HG03439 (cell line): Measurements from ENCODE around the gene KIAA1958.

Source experiments
- ATAC-seq: cut with Tn5 transposase; IDR thresholded peaks from one replicate; pipeline ENCODE4 v1.9.1; 2021; ENCODE audit warnings: mild to moderate bottlenecking, moderate library complexity; ENCODE audit not compliant: unreplicated experiment

KIAA1958 gene

DNA sequence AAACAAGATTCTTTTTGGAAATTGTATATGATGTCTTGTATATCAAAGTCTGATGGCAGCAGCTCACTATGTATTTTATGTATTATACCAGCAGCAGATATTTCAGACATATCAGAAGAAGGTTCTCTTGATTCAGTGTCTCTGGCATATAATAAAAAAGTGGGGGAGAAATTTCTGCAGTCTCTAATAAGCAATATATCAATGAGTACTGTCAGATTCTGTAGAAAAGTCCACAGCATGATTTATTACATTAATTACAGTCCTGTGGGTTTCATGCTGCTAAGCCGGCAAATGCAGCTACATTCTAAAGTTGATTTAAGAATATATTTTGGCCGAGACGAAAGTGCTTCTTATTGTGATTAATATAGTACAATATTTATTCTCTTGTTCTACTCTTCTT is 113.1 kb downstream of the KIAA1958 start:
- no peak for ATAC-seq

DNA sequence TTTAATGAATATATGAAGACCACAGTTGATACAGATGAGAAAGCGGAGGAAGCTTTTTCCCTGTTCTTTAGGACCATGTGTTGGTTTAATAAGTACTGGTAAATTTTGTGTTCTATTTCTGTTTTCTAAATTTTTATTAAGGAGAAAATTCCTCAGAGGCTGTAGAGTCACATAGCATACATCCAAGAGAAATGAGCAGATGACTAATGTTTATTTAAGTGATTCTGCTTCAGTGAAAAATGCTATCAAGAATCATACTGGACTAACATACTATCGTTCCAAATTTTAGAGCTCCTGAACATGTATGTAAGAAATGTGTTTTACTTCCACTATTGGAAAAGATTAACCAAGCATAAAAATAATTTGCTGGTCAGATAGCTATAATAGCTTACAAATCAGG is 115.0 kb downstream of the KIAA1958 start:
- no peak for ATAC-seq

DNA sequence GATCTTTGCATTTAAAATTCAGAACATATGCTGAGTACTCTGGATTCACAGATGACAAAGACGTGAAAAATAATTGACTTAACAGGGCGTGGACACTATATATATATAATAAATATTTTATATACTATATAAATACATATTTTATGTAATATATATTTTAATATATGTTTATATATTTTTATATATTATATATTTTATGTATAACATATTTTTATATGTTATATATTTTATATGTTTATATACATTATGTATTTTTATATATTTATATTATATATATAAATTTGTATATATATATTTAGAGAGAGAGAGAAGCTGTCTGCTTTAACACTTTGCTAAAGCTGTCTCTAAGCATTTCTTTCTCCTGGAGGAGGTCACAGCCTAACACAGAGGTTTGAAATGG is 118.2 kb downstream of the KIAA1958 start:
- no peak for ATAC-seq

DNA sequence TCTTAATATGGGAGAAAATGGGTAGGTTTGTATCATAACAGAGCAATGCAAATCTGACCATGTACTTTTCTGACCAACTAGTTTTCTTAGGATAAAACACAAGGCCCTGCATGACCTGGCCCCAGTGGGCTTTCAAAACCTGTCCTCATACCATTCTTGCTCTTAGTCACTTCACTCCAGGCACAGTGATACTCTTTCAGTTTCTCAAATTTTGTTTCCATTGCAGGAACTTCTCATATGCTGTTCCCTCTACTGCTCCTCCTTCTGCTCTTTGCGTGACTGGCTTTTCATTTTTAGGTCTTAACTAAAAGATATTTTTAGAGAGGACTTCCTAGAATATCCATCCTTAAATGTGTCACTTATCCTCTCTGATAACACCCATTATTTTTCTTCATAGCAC is 118.9 kb downstream of the KIAA1958 start:
- ATAC-seq: peak; percentile 90

DNA sequence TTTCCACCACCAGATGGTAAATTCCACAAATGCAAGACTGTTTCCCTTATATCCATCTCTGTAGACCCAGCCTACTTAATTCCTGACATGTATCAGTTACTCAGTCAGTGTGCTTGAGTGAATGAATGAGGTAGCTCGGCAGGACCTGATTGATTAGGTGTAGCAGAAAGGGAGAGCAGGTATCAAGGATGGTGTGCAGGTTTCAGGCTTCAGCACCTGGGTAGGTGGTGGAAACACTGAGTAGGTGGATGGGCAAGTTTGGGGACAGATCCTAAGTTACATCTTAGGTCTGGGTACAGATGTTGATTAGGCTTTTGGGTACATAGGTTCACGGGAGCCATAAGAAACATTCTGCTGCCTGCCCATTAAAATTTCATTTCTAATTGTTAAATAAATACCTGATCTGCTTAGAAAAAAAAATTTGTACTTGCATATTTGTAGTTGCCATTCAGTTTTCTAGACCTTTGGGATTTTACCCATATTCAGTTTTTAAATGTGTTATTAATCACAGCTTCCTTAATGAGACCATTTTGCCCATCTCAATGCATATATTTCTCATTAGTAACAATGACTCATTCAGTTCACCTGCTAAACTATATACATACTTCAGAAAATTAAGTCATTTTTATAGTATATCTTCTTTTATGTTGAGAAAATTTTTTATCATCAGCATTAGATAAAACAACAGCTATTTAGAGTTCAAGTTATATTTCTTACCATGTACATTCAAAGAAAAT is 119.5 kb downstream of the KIAA1958 start:
- no peak for ATAC-seq

DNA sequence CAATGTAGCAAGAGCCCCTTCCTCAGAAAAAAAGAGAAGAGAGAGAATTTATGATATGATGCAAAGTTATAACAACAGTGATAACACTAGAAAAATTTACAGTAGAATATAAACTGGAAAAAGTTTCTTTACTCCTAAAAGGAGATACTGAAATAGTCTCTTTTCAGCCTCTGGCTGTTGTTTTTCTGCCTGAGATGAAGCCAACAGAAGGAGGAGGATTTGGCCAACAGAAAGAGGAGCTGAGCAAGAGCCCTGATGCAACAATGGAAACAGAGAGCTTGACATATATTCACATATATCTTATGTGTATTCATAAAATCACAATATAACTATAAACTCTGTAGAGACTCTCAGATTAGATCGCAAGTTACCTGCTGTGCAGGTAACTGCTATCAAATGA is 122.2 kb downstream of the KIAA1958 start:
- no peak for ATAC-seq

DNA sequence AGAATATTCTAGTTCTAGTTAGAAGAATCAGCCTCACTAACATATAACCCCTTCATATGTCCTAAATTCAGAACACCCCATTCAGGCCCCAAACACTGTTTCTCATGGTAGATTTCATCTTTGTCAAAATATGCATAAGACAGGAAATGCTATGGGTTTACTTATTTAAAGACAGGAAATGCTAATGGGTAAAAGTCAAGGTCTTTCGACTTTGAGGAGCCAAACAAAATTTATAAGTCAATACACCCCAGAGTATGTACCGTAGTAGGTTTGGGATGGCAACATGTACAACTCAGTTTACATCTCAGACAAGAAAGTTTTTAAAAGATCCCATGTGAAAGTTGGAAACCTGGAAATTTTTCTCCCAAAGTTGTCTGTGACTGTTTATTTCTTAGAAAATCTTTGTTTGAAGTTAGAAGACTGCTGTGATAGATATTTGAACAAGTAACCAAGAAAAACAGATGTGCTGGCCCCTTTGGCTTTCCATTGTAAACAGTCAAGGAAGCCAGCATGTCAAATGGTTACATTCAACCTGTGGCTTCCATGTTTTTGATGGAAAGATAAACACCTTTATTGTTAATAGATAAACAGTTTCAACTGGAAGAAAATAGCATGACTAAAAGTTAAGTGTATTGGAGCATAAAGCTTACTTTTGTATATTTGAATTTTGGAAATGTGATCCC is 129.1 kb downstream of the KIAA1958 start:
- ATAC-seq: no peak

DNA sequence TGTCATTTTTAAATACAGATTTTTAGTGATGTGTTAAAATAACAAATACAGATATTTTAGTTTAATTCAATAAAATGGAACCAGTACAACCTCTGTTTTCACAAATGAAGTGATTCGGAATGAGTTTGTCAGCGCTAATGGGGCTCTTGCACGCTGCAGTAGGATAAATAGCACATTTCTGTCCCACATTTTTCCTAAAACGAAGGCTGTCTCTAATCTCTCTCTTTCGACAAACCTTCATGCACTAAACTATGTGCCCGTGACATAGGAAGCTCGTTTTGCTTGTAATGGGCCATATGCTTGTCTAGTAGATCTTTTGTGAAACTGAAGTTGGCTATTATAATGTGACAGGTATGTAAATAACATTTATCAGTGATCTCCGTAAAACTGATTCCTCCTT is 130.7 kb downstream of the KIAA1958 start:
- ATAC-seq: no peak

DNA sequence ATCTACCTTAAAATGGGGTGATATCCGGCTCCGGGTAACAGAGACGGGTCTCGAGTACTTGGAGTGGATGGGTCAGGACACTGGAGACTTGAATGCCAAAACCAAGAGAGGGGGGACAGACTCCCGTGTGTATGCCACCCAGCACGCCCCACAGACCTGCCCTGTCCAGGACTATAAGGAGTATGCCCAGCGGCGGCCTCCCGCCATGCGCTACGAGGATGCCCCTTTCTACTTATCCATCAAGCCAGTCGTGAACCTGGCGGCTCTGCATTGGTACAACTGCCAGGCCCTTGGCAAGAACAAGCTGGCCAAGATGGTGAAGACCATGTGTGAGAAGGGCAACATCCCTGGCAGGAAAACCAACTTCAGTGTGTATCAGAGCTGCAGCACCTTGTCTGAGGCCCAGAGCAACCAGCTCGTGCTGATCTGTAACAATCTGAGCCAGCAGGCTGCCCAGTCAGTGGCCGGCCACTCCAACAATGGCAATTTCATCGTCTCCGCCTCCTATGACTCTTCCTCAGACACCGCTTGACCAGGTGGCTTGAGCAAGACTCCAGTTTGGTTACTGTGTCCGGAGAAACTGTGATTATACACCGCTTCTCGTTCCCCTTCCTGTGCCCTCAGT is 131.9 kb downstream of the KIAA1958 start:
- ATAC-seq: no peak

DNA sequence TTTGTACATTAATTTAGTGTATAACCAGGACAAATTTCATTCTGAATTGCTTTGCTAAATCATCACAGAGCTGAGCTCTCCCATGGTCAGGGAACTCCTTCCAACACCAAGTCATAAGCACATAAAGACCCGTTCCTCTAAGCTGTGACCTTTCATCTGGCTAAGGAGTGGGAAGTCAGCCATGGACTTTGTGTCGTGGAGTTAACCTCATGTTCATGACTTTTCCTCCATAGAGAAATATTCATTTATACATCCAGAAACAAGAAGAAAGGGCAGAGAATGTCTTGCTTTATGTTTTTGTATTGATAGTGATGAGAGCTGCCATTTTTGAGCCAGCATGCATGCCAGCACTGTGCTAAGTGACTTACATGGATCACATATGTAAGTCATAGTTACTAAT is 133.8 kb downstream of the KIAA1958 start:
- ATAC-seq: no peak

DNA sequence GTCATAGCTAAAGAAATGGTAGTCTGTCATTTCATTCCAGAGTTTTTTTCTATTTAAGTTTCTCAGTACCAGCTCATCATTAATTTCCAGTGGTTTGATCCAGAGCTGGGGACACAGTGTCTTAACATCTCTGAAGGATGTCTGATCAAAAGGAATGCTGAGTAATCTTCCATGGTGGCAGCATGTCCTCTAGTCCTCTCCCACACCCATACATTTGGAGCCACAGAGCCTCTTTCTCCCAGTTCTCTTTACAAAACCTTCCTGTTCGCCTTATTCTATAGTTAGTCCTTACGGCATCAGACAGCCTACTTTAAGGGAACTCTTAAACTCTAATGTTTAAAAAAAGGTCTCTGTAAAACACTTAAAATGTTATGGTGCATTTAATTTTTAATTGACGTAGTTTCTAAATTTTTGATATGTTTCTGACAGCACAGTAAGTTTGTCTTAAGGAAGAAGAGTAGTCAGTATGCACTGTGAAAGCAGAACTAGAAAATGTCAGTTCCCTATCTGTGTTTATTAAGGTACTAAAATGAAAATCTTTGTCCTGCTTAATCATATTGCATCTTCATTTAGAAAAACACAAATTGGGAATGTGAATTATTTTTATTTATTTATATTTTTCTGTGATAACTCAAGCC is 134.5 kb downstream of the KIAA1958 start:
- ATAC-seq: no peak

DNA sequence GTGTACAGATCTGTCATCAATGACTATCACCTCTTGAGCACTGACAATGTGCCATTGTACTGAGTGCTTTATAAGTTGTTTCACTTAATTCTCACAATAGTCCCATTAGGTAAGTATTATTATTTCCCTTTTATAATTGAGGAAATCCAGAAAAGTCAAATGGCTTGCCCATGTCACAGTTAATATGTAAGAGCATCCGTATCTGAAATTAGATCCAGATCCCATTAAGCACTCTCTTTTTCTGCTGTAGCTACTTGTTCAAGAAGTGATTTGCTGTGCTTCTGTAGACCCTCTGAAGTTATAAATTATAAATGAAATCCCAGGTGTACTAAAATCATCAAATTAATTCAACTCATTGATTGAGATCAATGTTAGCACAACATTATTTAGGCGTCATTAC is 136.6 kb downstream of the KIAA1958 start:
- no peak for ATAC-seq

DNA sequence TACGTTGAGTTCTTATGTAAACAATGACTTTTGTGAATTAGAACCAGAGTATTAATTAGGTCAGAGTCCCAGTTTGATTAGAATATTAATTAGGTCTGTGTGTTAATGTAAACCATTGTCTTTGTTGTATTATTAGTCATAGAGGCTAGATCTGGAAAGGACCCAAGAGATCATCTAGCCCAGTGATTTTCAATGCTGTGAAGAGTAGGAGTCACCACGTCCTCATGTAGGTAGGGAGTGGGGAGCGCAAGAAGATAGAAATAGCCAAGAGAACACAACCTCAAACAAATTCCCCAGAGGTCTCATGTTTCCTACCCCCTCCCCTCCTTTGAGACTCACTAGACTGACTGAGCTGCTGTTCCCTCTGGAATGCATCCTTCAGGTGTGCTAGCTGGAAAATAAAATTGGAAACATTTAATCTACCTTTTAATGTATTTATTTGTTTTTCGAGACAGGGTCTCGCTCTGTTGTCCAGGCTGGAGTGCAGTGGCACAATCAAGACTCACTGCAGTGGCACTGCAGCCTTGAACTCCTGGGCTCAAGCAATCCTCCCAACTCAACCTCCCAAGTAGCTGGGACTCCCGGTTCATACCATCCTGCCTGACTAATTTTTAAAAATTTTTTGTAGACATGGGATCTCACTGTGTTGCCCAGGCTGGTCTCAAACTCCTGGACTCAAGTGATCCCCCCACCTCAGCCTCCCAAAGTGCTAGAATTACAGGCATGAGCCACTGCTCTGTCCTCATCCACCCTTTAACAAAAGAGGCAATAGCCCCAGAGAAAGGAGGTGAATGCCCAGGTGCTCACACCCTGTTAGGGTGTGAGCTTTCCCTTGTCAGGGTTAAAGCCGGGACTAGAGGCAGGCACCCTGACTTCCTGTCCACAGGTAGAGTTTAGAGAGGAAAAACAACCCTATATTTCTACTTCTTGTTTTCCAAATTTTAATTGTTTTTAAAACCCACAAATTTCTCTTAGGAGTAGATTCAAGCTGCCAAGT is 138.4 kb downstream of the KIAA1958 start:
- no peak for ATAC-seq

DNA sequence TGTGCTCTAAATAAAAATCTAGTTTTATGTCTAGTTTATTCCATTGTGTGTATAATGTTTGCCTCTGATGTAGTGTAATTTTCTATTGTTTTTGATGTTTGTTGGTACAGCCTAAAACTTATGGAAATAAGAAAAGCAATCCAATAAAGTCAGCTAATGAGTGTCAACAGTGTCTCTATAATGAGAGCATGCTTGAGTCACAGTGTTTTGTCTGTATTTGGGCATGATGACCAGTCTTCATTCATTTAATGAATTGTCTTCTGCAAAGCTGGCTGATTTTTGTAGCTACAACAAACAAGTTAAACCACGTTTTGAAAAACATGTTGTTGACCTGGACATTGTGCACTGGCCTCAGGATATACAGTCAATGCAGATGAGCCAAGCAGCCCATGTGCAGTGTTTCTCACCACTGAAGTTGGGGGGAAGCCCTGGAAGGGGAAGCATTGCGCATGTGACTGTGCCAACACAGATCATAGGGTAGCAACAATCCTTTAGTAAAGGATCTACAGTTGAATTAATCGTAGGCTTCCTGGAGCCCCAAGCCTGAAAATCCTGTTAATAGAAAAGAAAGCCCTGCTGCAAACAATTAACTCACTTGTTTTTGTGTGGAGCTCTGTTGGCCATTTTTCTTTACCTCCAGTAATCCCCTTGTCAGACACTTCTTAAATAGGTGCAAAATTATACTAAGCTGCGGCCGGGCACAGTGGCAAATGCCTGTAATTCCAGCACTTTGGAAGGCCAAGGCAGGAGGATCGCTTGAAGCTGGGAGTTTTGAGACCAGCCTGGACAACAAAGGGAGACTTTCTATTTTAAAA is 143.3 kb downstream of the KIAA1958 start:
- ATAC-seq: no peak

DNA sequence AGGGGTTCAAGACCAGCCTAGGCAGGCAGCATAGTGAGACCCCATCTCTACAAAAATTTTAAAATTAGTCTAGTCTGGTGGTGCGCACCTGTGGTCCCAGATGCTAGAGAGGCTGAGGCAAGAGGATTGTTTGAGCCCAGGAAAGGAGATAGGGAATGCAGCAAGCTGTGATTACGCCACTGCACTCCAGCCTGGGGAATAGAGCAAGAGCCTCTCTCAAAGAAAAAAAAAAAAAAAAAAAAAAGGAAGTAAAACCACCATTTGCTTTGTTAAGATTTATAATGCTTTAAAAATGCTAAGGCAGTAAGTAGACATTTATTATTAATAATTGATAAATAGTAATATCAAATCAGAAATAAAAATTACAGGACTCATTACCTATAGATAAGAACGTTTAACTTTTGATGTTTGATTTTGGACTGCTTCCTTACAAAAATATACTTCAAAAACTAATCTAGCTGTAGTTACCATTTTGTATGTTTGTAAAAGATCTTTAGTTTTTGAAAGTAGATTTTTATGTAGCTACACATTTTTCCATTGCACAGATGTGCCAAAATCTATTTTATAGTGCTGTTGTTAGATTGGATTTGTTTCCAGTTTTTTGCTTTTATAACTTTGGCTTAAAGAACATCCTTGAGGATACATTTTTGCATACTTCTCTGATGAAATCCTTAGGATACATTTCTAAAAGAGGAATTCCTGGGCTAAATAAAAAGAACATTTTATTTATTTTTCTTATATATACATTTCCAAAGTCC is 144.9 kb downstream of the KIAA1958 start:
- no peak for ATAC-seq

DNA sequence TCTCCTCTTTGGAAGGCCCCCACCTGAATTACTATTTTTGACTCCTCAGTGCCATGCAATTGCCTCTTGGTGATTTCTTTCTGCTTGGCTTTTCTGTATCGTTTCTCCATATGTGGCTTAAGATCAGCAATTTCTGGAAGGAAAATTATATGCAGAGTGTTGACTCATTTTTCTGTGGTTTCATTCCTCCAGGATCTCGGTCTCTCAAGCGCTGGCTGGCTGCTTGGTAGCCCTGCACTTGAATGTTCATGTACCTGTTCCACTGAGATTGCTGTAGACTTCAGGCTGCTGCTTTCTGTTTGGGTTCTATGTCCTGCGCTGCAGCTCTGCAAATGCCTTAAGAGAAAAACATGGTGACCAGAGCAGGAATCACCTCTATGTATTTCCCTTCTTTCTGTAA is 153.7 kb downstream of the KIAA1958 start:
- no peak for ATAC-seq

DNA sequence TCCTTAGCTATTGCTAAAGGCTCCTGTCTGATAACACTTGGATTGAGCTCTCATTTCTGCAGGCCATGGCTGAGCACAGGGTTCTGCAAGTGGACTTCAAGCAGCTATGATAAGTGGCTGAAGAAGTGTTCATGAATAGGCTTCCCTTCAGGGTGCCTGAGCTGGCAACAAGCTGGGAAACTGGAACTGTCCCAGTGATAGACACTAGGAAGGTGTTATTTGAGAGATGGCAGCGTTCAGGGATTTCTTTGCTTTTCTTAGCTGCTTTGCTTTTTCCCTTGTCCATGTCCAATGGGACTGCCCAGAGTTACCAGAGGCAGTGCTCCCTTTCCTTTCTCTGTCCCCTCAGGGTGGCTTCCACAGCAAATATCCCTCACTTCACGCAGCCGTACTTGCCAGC is 155.5 kb downstream of the KIAA1958 start:
- no peak for ATAC-seq

DNA sequence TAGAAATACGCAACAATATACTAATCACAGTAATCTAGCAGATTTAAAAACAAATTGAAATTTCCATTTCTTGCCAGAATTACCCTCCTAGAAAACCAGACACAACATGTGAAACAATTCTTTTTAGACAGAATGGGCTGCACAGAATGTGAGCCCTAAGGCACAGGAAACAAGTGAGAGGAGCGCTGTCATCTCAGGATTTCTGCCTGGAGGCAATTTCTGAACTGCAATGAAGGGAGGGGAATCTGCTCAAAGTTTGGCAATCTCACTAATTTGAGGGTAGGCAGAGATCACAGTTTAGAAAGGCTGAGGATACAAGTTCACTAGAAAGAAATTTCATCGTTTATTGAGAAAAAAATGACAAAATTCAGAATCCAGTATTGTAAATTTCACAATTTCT is 161.0 kb downstream of the KIAA1958 start:
- no peak for ATAC-seq

DNA sequence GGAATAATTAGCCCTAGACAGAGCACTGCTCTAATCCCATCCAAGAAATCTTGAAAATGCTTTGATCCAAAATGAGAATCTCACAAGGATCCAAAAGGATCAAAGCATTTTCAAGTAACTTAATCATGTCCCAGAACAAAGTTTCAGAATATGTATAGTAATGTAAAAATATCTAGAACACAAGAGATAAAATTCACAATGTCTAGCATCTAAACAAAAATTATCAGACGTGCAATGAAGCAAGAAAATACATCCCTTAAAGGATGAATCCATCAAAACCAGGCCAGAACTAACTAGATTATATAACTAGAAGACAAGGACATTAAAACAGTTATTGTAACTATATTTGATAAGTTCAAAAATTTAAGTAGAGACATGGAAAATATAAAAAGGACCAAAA is 162.0 kb downstream of the KIAA1958 start:
- ATAC-seq: no peak
